Stimulated activated CD8-positive, alpha-beta memory T cell treated with anti-CD3 and anti-CD28 coated beads, Interleukin-7, amount 100 ng/mL, for 4 hours (primary cell): ENCODE data around the gene GFPT1.

Source experiments
- DNase-seq, 2 donors: peaks; one replicate each; pipeline ENCODE4 v3.0.0-alpha.2; 2020; ENCODE audit warnings: low read depth in 2 of 2

GFPT1 gene

DNA sequence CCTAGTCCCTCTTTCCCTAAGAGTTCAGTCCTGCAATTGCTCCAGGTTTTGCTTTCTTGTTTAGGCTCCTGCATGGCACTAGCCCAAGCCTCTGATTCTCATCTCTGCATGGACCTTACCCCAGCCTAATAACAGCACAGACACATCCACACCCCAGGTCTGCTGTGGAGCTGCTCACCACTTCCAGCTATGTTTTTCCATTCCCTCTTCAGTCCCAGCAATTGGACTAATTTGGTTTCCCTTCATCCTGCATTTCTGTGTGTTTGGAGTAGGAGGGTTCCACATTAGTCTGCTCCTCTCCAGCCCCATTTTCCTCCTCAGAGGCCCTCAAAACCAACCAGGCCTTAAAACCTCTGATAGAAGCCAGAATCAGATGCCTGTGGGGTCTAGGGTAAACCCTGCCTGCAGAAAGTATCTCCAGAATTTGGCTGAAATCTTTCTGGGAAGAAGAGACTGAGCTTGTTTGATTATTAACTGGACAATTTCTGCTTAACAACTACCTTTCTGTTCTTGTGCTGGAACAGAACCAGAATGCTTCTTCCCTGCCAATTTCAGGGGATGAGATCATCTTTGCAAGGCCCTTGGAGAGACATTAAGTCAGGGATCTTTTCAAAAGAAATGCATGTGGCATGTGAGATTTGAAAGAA, 95.9 kb downstream of the GFPT1 start:
- no peak for DNase-seq

DNA sequence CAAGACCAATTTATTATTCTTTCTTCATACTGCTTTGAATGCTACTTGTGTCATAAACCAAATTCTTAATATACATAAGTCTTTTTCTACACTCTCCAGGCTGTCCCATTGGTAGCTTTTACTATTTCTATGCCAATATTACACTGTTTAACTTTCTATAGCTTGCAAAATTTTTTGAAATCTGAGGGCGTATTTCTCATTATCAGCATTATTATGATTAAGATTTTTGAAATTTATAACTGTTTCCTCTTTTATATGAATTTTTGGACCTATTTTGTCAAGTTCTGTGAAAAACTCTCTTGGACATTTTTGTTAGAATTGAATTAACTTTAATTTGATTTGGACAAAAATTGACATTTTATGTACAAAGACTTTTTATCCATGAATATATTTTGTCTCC, 98.6 kb downstream of the GFPT1 start:
- no peak for DNase-seq

DNA sequence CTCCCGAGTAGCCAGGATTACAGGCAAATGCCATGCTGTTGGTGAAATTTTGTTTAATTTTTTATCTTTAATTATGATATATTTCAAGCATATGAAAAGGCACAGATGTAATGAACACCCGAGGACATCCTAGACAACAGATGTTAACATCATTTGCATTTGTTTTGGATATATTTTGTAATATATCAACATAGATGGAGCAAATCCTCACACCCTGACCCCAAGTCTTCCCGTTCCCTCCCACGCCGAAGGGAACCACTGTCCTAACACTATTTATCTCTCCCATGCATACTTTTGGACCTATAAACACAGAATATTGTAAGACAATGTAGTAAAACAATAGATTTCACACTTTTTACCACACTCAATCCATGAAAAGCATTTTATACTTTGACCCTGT, 99.5 kb downstream of the GFPT1 start:
- DNase-seq = no peak

DNA sequence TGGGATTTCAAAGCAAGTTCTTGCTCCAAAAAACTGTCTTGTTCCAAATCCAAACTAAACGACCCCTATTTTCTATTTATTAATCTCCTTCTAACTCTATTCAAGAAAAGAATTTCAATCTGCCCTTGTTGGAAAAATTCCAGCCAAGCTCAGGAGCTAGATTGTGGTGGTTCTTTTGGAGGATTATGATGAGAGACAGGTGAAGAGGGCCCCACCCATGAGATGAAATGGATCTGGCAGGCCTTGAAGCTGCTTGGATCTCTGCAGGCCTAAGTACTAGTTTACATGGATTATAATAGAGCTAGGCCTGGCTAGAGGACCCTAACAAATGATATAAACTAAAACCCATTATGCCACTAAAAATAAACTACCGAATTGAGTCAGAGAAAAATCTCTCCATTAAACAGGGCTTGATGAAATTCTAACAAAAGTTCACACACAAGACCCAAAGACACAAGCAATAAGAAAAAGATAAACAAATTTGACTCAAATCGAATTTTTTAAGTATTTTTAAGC, 101.6 kb downstream of the GFPT1 start:
- DNase-seq = no peak

DNA sequence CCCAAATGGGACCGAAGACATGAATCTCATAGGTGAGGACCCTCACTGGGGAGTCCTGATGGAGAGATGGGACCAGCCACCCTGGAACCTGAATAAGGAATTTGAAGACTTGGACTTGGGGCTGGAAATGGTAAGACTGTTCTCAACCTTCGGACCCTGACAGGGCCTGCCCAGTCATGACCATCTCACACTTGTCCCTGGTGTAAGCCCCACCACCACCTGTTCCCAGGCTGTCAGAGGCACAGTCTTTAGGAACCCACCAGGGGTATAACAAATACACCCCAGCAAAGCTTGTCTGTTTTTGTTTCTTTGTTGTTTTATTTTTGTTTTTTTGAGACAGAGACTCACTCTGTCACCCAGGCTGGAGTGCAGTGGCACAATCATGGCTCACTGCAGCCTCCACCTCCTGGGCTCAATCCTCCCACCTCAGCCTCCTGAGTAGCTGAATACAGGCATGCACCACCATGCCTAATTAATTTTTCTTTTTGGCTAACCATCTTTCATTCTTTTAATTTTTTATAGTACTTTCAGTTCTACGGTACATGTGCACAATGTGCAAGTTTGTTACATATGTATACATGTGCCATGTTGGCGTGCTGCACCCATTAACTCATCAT, 106.1 kb downstream of the GFPT1 start:
- DNase-seq = no peak

DNA sequence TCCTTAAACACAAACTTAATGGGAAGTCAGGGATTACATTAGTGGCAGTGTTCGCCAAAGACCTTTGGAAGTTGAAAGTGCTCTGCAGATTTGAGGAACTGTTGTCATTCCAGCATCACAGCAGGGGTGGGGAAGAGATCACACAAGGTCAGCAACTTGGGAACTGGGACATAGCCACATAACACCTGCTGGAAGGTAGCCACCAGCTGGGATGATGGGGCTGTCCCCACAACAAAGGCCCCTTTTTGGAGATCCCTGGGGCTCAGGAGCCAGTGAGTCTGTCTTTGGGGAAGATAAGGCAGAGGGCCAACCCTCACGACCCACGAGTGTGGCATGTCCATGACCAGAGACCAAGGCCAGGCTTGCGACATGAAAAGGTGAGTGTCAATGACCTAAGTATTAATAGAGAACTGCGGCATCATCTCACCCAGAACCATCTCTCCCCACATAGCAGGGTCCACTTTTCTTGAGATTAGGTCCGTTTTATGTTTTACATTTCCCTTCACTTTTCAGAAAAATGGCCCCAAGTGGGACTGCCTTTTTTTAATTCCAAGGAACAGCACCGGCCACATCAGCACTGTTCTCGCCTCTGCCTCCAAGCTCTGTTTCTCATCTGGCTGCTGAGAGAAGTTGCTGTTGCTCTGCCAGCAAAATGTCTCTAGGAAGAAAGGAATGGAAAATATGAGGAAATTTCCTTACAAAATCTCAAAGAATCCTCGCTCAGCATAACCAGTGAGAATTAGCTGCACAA, 106.9 kb downstream of the GFPT1 start:
- DNase-seq = no peak

DNA sequence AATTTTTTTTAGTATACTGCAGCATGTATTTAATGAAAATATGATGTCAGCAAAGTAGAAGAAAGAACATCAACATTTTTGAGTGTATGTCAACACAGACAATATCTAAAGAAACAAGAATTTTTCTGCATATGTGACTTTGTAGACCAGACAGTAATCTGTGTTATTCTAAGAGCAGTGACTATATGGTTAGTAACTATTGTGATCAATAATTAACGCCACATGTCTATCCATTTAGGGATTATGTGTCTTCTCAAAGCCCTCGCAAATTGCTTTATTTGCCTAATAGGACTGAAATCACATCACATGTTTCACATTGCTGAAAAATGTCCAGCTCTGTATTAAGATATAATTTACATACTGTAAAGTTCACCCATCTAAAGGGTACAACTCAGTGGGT, 107.8 kb downstream of the GFPT1 start:
- DNase-seq = no peak

DNA sequence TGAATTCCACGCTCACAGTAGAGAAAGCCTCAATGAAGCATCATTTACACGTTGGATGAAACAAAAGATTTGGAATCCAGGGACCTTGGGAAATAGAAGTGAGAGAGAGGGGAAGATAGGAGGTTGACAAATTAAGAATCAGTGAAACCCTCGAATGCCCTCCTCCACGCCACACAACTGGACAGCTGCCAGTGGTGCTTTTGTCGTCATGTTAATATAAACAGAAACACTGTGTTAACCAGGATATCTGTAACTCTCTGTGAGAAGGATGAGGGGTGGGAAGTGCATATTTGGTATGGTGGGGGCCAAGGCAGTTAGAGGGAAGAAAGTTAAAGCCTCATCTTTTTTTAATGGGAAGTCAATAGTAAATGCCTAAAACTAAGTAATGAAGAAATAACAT, 108.7 kb downstream of the GFPT1 start:
- no peak for DNase-seq

DNA sequence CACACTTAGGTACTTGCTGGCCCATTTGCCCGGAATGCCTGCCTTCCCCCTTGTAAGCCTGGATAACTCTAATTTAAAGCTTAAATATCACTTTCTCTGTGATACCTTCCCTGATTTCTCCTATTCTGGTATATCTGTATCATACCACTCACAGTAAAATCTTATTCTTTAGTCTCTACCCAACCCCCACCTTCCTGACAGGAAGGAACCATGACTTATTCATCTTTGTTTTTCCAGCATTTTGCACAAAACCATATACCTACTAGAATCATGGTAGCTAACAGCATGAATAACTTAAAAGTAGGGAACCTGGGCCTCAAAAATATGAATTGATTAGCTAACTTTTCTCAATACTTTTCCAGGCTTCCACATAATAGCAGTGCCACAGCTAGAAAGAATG, 111.5 kb downstream of the GFPT1 start:
- DNase-seq = no peak

DNA sequence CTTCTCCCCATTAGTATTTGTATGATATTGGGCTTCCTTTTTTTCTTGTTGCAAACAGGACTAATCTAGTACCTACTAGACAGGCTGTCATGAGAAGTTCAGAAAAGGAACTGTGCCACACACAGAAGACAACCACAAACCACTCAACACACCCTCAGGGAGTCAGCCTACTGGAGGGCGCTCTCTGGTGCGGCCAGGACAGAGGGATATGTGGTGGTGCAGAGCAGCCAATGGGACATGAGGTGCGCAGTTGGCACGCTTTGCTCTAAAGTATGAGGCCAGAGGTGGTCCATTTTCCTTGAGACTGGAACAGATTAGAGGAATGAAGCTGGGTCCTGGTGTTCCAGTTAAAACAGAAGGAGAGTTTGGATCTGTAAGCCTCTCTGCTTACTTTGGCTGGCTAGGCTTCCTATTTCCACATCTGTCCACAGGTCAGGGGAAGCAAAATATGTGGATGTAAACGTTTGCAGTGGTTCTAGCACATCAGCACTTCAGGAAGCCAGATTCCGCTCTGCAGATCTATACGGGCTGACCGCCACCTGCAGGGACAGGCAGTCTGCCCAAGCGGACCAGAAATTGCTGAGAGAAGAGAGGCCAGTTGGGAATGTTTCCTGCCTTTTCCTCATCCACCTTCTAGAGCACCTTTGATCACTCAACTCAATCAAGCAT, 114.1 kb downstream of the GFPT1 start:
- no peak for DNase-seq

DNA sequence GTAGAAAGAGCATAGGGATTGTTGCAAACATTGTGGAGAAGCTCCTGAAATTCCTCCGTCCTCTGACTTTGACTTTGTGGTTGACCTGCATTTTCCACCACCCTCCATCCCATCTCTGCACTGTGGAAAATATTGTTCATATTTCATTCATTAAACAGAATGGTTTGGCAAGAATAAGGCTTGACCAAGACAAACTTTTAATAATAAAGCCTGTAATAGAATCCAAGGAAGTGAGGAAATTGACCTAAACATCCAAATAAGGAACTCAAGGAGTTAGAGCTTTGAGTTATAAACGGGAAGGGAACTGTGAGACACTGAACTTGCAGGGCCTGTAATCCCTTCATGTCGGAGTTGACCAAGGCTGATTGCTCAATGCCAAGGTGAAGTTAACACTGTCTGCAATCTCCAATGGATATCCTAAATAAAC, 115.2 kb downstream of the GFPT1 start:
- DNase-seq = no peak
